Measurements from ENCODE around the gene NTNG2. TPM values are rescaled to one million over a fixed set of nuclear protein-coding genes. Genes with fewer than 3 reads are reported as not detected.
A peak's percentile ranks its signal among the peaks of the same experiment; 100 is the strongest.

The NTNG2 gene
- total RNA-seq, 2 donors from 2014 or later = 8.3 to 11.5 TPM

GRCh38 chr9:132136151-132136780, 25.6 kb upstream of the NTNG2 start:
- H3K27me3 Mint-ChIP-seq = peaks cover 31 to 37% of the 10 kb centered on the region in 2 donors

GRCh38 chr9:132141344-132141947, 20.4 kb upstream of the NTNG2 start:
- ATAC-seq (no peak), DNase-seq (ENCODE audit: low spot score) (no peak)
- Mint-ChIP-seq H3K36me3 (no peaks in the 10 kb centered on the region), H3K4me1 (ENCODE audit: low read depth in 2 of 2) (peaks cover 15 to 22% of the 10 kb centered on the region in 2 donors), H3K9me3 (no peaks in the 10 kb centered on the region), H3K27ac (no peak overlapping the region), H3K27me3 (peaks cover 42 to 51% of the 10 kb centered on the region in 2 donors), H3K4me3 (peak overlapping the region; percentile 38)

More at GRCh38 chr9:132136151-132136780, 25.6 kb upstream of the NTNG2 start:
- no peak overlapping the region for H3K4me3 Mint-ChIP-seq
- H3K4me1 Mint-ChIP-seq (ENCODE audit: low read depth in 2 of 2) = peaks cover 1% of the 10 kb centered on the region in 2 donors
- H3K27ac Mint-ChIP-seq = no peak overlapping the region
- DNase-seq (ENCODE audit: low spot score) = no peak
- no peaks in the 10 kb centered on the region for H3K9me3 Mint-ChIP-seq
- ATAC-seq = no peak
- H3K36me3 Mint-ChIP-seq = no peaks in the 10 kb centered on the region

- H3K4me1 Mint-ChIP-seq (ENCODE audit: low read depth in 2 of 2) = peaks cover 19 to 29% of the 10 kb centered on the region in 2 donors
- H3K27ac Mint-ChIP-seq = no peak overlapping the region
- H3K36me3 Mint-ChIP-seq = no peaks in the 10 kb centered on the region
- no peak for ATAC-seq
- H3K4me3 Mint-ChIP-seq = peak overlapping the region; percentile 38
- no peak for DNase-seq (ENCODE audit: low spot score)
- peaks cover 45 to 52% of the 10 kb centered on the region in 2 donors for H3K27me3 Mint-ChIP-seq
- no peaks in the 10 kb centered on the region for H3K9me3 Mint-ChIP-seq
Observed at GRCh38 chr9:132141948-132142594, 19.8 kb upstream of the NTNG2 start.

- no peaks in the 10 kb centered on the region for H3K36me3 Mint-ChIP-seq
- H3K27ac Mint-ChIP-seq = peak overlapping the region in 1 of 2 donors; percentile 67
- DNase-seq (ENCODE audit: low spot score) = no peak
- no peaks in the 10 kb centered on the region for H3K9me3 Mint-ChIP-seq
- H3K4me3 Mint-ChIP-seq = no peak overlapping the region
- no peak for ATAC-seq
- peaks cover 25 to 37% of the 10 kb centered on the region in 2 donors for H3K4me1 Mint-ChIP-seq (ENCODE audit: low read depth in 2 of 2)
- H3K27me3 Mint-ChIP-seq = peaks cover 45 to 52% of the 10 kb centered on the region in 2 donors
Observed at GRCh38 chr9:132142924-132143323, 18.9 kb upstream of the NTNG2 start.

GRCh38 chr9:132143359-132143758, 18.5 kb upstream of the NTNG2 start:
- H3K27ac Mint-ChIP-seq = no peak overlapping the region

GRCh38 chr9:132144708-132145365, 17.0 kb upstream of the NTNG2 start:
- peaks cover 40 to 44% of the 10 kb centered on the region in 2 donors for H3K27me3 Mint-ChIP-seq
- H3K36me3 Mint-ChIP-seq = no peaks in the 10 kb centered on the region
- H3K4me3 Mint-ChIP-seq = peak overlapping the region; percentile 40
- ATAC-seq (peak in 1 of 2 donors; percentile 79), DNase-seq (ENCODE audit: low spot score) (no peak)
- peaks cover 33 to 51% of the 10 kb centered on the region in 2 donors for H3K4me1 Mint-ChIP-seq (ENCODE audit: low read depth in 2 of 2)
- H3K27ac Mint-ChIP-seq = peak overlapping the region in 1 of 2 donors; percentile 29
- no peaks in the 10 kb centered on the region for H3K9me3 Mint-ChIP-seq

More at GRCh38 chr9:132143359-132143758, 18.5 kb upstream of the NTNG2 start:
- ATAC-seq (no peak), DNase-seq (ENCODE audit: low spot score) (no peak)
- Mint-ChIP-seq H3K36me3 (no peaks in the 10 kb centered on the region), H3K4me3 (no peak overlapping the region), H3K4me1 (ENCODE audit: low read depth in 2 of 2) (peaks cover 29 to 41% of the 10 kb centered on the region in 2 donors), H3K27me3 (peaks cover 45 to 52% of the 10 kb centered on the region in 2 donors), H3K9me3 (no peaks in the 10 kb centered on the region)

- Mint-ChIP-seq H3K36me3 (no peaks in the 10 kb centered on the region), H3K27me3 (peaks cover 30 to 32% of the 10 kb centered on the region in 2 donors), H3K4me3 (no peak overlapping the region), H3K4me1 (ENCODE audit: low read depth in 2 of 2) (peaks cover 33 to 51% of the 10 kb centered on the region in 2 donors), H3K27ac (peak overlapping the region in 1 of 2 donors; percentile 21), H3K9me3 (no peaks in the 10 kb centered on the region)
- no peak for ATAC-seq
- no peak for DNase-seq (ENCODE audit: low spot score)
Observed at GRCh38 chr9:132146039-132146438, 15.8 kb upstream of the NTNG2 start.

GRCh38 chr9:132146575-132146974, 15.3 kb upstream of the NTNG2 start:
- Mint-ChIP-seq H3K4me3 (peak overlapping the region; percentile 56), H3K27me3 (peaks cover 26 to 27% of the 10 kb centered on the region in 2 donors), H3K4me1 (ENCODE audit: low read depth in 2 of 2) (peaks cover 28 to 47% of the 10 kb centered on the region in 2 donors), H3K27ac (peak overlapping the region in 1 of 2 donors; percentile 21), H3K9me3 (no peaks in the 10 kb centered on the region), H3K36me3 (no peaks in the 10 kb centered on the region)
- ATAC-seq = no peak
- no peak for DNase-seq (ENCODE audit: low spot score)

- H3K27ac Mint-ChIP-seq = peak overlapping the region in 1 of 2 donors; percentile 31
- peaks cover 24 to 41% of the 10 kb centered on the region in 2 donors for H3K4me1 Mint-ChIP-seq (ENCODE audit: low read depth in 2 of 2)
- DNase-seq (ENCODE audit: low spot score) = no peak
- peak; percentile 70 to 79 for ATAC-seq
- H3K36me3 Mint-ChIP-seq = no peaks in the 10 kb centered on the region
- no peaks in the 10 kb centered on the region for H3K9me3 Mint-ChIP-seq
- H3K27me3 Mint-ChIP-seq = peaks cover 19 to 25% of the 10 kb centered on the region in 2 donors
- H3K4me3 Mint-ChIP-seq = peak overlapping the region; percentile 56
Observed at GRCh38 chr9:132147331-132147730, 14.5 kb upstream of the NTNG2 start.

GRCh38 chr9:132147839-132148238, 14.0 kb upstream of the NTNG2 start:
- DNase-seq (ENCODE audit: low spot score) (no peak), ATAC-seq (no peak)
- peak overlapping the region; percentile 56 for H3K4me3 Mint-ChIP-seq
- peak overlapping the region in 1 of 2 donors; percentile 31 for H3K27ac Mint-ChIP-seq
- H3K27me3 Mint-ChIP-seq = peaks cover 14 to 21% of the 10 kb centered on the region in 2 donors
- peaks cover 24 to 41% of the 10 kb centered on the region in 2 donors for H3K4me1 Mint-ChIP-seq (ENCODE audit: low read depth in 2 of 2)
- no peaks in the 10 kb centered on the region for H3K9me3 Mint-ChIP-seq
- no peaks in the 10 kb centered on the region for H3K36me3 Mint-ChIP-seq

GRCh38 chr9:132150256-132150655, 11.6 kb upstream of the NTNG2 start:
- Mint-ChIP-seq H3K27me3 (peaks cover 5 to 9% of the 10 kb centered on the region in 2 donors), H3K9me3 (no peaks in the 10 kb centered on the region), H3K4me1 (ENCODE audit: low read depth in 2 of 2) (peaks cover 18 to 35% of the 10 kb centered on the region in 2 donors), H3K4me3 (no peak overlapping the region), H3K36me3 (no peaks in the 10 kb centered on the region), H3K27ac (no peak overlapping the region)
- ATAC-seq (no peak), DNase-seq (ENCODE audit: low spot score) (no peak)

GRCh38 chr9:132151118-132151517, 10.7 kb upstream of the NTNG2 start:
- DNase-seq (ENCODE audit: low spot score) = no peak
- Mint-ChIP-seq H3K4me3 (no peak overlapping the region), H3K27me3 (peaks cover 5 to 8% of the 10 kb centered on the region in 2 donors), H3K4me1 (ENCODE audit: low read depth in 2 of 2) (peaks cover 18 to 32% of the 10 kb centered on the region in 2 donors), H3K9me3 (no peaks in the 10 kb centered on the region), H3K36me3 (no peaks in the 10 kb centered on the region), H3K27ac (no peak overlapping the region)
- no peak for ATAC-seq

GRCh38 chr9:132152231-132152630, 9.6 kb upstream of the NTNG2 start:
- ATAC-seq (no peak), DNase-seq (ENCODE audit: low spot score) (no peak)
- H3K27me3 Mint-ChIP-seq = peaks cover 0 to 2% of the 10 kb centered on the region in 2 donors
- no peaks in the 10 kb centered on the region for H3K36me3 Mint-ChIP-seq
- H3K9me3 Mint-ChIP-seq = no peaks in the 10 kb centered on the region
- H3K27ac Mint-ChIP-seq = no peak overlapping the region
- H3K4me1 Mint-ChIP-seq (ENCODE audit: low read depth in 2 of 2) = peaks cover 13 to 21% of the 10 kb centered on the region in 2 donors
- no peak overlapping the region for H3K4me3 Mint-ChIP-seq
